OCI-LY1 (cell line): Measurements from ENCODE around the gene SRCIN1.
A peak's percentile ranks its signal among the peaks of the same experiment; 100 is the strongest.

Experiments used
- H2AFZ ChIP-seq: fragments of 200-600 bp; sonication (generic), shearing (Covaris generic); 2 replicates; pipeline ENCODE4 v1.6.0; 2014; ENCODE audit warnings: antibody characterized with exemption, mild to moderate bottlenecking, low read length
- H3F3A ChIP-seq: fragments of 200-600 bp; sonication (generic), shearing (Covaris generic); 2 replicates; pipeline ENCODE4 v1.6.0; 2014; ENCODE audit warnings: mild to moderate bottlenecking, antibody characterized with exemption, low read length, moderate library complexity; ENCODE audit not compliant: insufficient read depth
- H3K27ac ChIP-seq: fragments of 200-600 bp; sonication (generic); 2 replicates; pipeline ENCODE4 v1.5.1; 2014; ENCODE audit warnings: low read length, mixed run types, mild to moderate bottlenecking, low read depth; ENCODE audit not compliant: poor library complexity, severe bottlenecking
- H3K27me3 ChIP-seq: fragments of 200-600 bp; sonication (generic); 2 replicates; pipeline ENCODE4 v1.6.0; 2014; ENCODE audit warnings: antibody characterized with exemption, mild to moderate bottlenecking, low read length, moderate library complexity; ENCODE audit not compliant: insufficient read depth
- H3K36me3 ChIP-seq: fragments of 200-600 bp; sonication (generic); 2 replicates; pipeline ENCODE4 v1.6.1; 2014; ENCODE audit warnings: mild to moderate bottlenecking, antibody characterized with exemption, low read length, moderate library complexity, mixed read lengths; ENCODE audit not compliant: insufficient read depth
- H3K4me1 ChIP-seq: fragments of 200-600 bp; sonication (generic); 2 replicates; pipeline ENCODE4 v1.5.1; 2014; ENCODE audit warnings: mild to moderate bottlenecking, low read length, moderate library complexity; ENCODE audit not compliant: insufficient read depth, severe bottlenecking
- H3K4me2 ChIP-seq: fragments of 200-600 bp; sonication (generic), shearing (Covaris generic); 2 replicates; pipeline ENCODE4 v1.6.1; 2014; ENCODE audit warnings: low read length
- H3K4me3 ChIP-seq: fragments of 200-600 bp; sonication (generic); 2 replicates; pipeline ENCODE4 v1.5.1; 2014; ENCODE audit warnings: low read length, low read depth, mild to moderate bottlenecking, mixed read lengths; ENCODE audit not compliant: poor library complexity, severe bottlenecking
- H3K79me2 ChIP-seq: fragments of 200-600 bp; shearing (Covaris generic); 2 replicates; pipeline ENCODE4 v1.6.1; 2016; ENCODE audit warnings: mixed run types, low read length, mixed read lengths; ENCODE audit not compliant: insufficient read depth
- H3K9ac ChIP-seq: fragments of 200-600 bp; sonication (generic), shearing (Covaris generic); 2 replicates; pipeline ENCODE4 v1.6.1; 2014; ENCODE audit warnings: mild to moderate bottlenecking, low read length, mixed read lengths
- H3K9me2 ChIP-seq: fragments of 200-600 bp; sonication (generic), shearing (Covaris generic); 2 replicates; pipeline ENCODE4 v1.6.1; 2014; ENCODE audit warnings: low read depth, mild to moderate bottlenecking, low read length, mixed read lengths
- H3K9me3 ChIP-seq: fragments of 200-600 bp; shearing (Covaris generic); 2 replicates; pipeline ENCODE4 v1.6.1; 2014; ENCODE audit warnings: low read length, mixed read lengths
- H4K20me1 ChIP-seq: fragments of 200-600 bp; sonication (generic), shearing (Covaris generic); 2 replicates; pipeline ENCODE4 v1.6.0; 2016; ENCODE audit warnings: mild to moderate bottlenecking, low read length; ENCODE audit not compliant: insufficient read depth
- EZH2 ChIP-seq: fragments of 200-600 bp; sonication (generic), shearing (Covaris generic); IDR thresholded peaks from 2 replicates; pipeline ENCODE4 v1.8.0; 2017; ENCODE audit warnings: borderline replicate concordance, mixed run types, mild to moderate bottlenecking, antibody characterized with exemption, low read length, moderate library complexity, mixed read lengths
- TF ChIP-seq, protein P1 (sequence below): fragments of 200-600 bp; sonication (generic), shearing (Covaris generic); IDR thresholded peaks from 2 replicates; pipeline ENCODE4 v1.5.1; 2017; ENCODE audit warnings: mild to moderate bottlenecking, antibody characterized with exemption, low read length, moderate library complexity, mixed read lengths

The SRCIN1 gene

DNA sequence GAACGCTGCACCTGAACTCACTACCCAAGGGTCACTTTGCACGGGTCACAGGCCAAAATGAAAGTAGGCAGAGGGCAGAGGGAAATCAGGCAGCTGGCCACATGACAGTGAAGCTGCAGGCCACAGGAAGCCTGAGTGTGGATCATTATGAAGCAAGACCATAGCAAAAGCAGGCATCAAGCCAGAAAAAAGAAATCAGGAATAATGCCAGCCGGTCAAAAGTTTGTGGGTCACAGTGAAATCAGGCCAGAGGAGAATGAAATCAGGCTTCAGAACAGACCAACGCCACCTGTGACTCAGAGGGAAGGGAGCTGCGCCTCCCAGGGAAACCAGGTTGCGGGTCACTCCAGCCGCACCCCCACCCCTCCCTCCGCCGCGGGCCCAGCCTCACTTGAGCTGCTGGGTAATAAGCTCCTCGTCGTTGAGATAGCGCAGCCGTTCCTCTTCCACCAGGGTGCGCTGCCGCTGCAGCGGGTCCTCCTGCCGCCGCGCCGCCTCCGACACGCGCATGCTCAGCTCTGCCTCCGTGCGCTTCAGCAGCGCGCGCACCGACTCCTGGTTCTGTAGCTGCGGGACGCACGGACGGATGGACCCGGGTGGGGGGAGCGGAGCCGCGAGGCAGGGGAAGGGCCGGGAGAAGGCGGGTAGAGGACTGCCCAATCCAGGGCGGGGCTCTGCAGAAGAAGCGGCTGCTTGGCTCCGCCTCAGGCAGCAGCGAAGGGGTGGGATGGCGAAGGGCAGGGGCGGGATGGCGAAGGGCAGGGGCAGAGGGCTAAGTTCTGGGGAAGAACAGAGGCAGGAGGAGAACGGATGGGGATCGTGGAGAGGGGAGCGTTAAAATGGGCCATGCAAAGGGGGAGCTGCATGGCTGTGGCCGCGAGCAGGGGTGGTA is 47.7 kb downstream of the SRCIN1 start:
- no peaks in the 10 kb centered on the region for H3K9me2 ChIP-seq
- H2AFZ ChIP-seq = no peak overlapping the region
- no peaks in the 10 kb centered on the region for H3F3A ChIP-seq
- peaks cover 10% of the 10 kb centered on the region; the same call in 1 of the 2 replicates for H3K27me3 ChIP-seq
- H3K4me3 ChIP-seq = peak overlapping the region; percentile 57
- H3K9ac ChIP-seq = peak overlapping the region; percentile 34; the same call in 1 of the 2 replicates
- no peaks in the 10 kb centered on the region for H3K36me3 ChIP-seq
- H4K20me1 ChIP-seq = no peaks in the 10 kb centered on the region
- peaks cover 18% of the 10 kb centered on the region for H3K4me1 ChIP-seq
- H3K9me3 ChIP-seq = no peaks in the 10 kb centered on the region
- TF ChIP-seq, protein P1, sequence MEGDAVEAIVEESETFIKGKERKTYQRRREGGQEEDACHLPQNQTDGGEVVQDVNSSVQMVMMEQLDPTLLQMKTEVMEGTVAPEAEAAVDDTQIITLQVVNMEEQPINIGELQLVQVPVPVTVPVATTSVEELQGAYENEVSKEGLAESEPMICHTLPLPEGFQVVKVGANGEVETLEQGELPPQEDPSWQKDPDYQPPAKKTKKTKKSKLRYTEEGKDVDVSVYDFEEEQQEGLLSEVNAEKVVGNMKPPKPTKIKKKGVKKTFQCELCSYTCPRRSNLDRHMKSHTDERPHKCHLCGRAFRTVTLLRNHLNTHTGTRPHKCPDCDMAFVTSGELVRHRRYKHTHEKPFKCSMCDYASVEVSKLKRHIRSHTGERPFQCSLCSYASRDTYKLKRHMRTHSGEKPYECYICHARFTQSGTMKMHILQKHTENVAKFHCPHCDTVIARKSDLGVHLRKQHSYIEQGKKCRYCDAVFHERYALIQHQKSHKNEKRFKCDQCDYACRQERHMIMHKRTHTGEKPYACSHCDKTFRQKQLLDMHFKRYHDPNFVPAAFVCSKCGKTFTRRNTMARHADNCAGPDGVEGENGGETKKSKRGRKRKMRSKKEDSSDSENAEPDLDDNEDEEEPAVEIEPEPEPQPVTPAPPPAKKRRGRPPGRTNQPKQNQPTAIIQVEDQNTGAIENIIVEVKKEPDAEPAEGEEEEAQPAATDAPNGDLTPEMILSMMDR = peak; percentile 88
- no peak for TF ChIP-seq EZH2
- no peaks in the 10 kb centered on the region for H3K79me2 ChIP-seq
- no peak overlapping the region for H3K27ac ChIP-seq
- H3K4me2 ChIP-seq = peak overlapping the region; percentile 76

DNA sequence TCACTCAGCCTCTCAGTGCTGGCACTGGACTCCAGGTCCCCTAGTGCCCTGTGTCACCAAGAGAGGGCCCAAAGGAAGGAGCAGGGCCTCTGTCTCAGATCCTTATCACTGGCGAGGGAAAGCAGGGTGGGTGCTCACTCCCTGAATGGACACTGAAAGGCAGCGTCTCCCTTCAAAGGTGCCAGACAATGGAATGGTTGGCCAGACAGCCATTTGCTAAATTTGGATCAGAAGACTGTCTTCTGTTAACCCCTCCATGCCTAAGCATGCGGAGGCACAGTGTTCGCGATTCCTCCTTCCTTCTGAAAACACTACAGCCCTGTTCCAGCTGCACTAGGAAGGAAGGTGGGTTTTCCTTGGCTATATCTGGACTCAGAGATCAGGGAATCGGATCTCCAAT is 48.4 kb downstream of the SRCIN1 start:
- Histone ChIP-seq H3F3A (no peaks in the 10 kb centered on the region), H2AFZ (no peak overlapping the region), H3K36me3 (no peaks in the 10 kb centered on the region), H3K9ac (no peak overlapping the region), H3K79me2 (no peaks in the 10 kb centered on the region), H3K27ac (no peak overlapping the region), H3K9me2 (no peaks in the 10 kb centered on the region), H3K4me2 (no peak overlapping the region), H4K20me1 (no peaks in the 10 kb centered on the region), H3K4me3 (no peak overlapping the region), H3K9me3 (no peaks in the 10 kb centered on the region), H3K27me3 (peaks cover 10% of the 10 kb centered on the region; the same call in 1 of the 2 replicates), H3K4me1 (peaks cover 18% of the 10 kb centered on the region)
- TF ChIP-seq, protein P1 = no peak
- TF ChIP-seq EZH2 = no peak

DNA sequence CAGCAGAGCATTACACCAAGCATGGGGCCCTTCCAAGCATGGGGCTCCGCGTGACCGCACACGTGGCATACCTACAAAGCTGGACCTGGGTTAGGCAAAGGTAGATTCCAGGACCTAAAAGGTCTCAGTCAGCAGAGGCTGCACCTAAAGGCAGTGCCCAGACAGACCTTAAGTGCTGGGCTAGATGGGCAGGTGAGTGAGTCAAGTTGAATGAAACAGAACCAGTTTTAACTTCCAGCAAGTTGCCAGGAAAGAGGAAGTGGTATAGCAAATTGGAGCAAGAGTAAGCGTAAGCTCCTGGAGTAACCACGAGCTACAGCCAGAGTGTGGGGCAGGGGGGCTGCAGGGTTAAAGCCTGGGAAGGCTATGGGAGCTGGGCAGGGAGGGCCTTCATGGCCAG is 49.5 kb downstream of the SRCIN1 start:
- Histone ChIP-seq H3K27me3 (peaks cover 11% of the 10 kb centered on the region), H3K27ac (no peak overlapping the region), H3K9me3 (no peaks in the 10 kb centered on the region), H3K79me2 (no peaks in the 10 kb centered on the region), H3K4me3 (no peak overlapping the region), H3K4me1 (peaks cover 18% of the 10 kb centered on the region), H4K20me1 (no peaks in the 10 kb centered on the region), H3K4me2 (no peak overlapping the region), H3K9ac (no peak overlapping the region), H3K36me3 (no peaks in the 10 kb centered on the region; the same call in 1 of the 2 replicates), H3K9me2 (no peaks in the 10 kb centered on the region), H2AFZ (no peak overlapping the region), H3F3A (no peaks in the 10 kb centered on the region)
- TF ChIP-seq, protein P1 = no peak
- no peak for TF ChIP-seq EZH2
